Stimulated activated CD8-positive, alpha-beta memory T cell treated with anti-CD3 and anti-CD28 coated beads, Interleukin-12 subunit alpha, Interleukin-12 subunit beta, amount 100 ng/mL, for 24 hours (primary cell): ENCODE data around the gene FBXL7.

Experiments used
- DNase-seq: peaks from one replicate; pipeline ENCODE4 v3.0.0-alpha.2; 2020; ENCODE audit errors: extremely low read depth

Gene FBXL7

DNA sequence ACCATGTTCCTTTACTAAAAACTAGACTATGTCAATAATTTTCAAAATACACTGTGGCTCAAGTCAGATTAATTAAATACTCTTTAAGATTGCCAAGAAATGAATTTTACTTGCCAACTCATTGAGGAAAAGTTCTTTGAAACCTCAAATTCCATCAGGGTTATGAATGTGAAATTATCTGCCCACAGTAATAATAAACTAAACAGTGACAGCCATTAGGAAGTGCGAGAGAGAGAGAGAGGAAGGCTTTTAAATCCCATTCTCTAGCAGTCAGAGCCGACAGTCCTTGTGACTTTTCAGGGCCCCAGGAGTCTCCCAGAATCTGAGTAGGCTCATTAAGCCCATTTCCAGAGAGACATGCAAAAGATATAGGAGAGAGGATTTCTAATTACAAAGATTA lies 443.5 kb downstream of the FBXL7 start:
- DNase-seq, result no peak

DNA sequence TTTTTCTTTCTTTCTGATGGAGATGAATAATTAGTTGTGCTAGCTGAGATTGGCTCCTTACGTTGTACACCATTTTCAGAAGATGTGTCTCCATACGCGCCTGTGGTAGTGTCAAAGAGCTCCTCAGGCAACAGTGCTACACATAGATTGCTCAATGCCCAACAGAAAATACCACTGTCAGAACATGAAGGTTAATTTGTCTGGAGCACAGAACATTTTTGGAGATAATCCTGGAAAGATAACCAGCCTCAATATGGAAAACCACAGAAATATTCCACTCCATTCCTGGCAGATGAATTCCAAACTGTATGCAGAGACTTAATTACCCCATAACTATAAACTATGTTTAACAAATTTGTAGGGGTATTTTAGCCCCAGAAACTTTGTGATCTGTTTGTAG lies 446.0 kb downstream of the FBXL7 start:
- DNase-seq, result no peak

- DNase-seq, result no peak
These were observed 448.2 kb downstream of the FBXL7 start for GRCh38 chr5:15948190-15948589.

DNA sequence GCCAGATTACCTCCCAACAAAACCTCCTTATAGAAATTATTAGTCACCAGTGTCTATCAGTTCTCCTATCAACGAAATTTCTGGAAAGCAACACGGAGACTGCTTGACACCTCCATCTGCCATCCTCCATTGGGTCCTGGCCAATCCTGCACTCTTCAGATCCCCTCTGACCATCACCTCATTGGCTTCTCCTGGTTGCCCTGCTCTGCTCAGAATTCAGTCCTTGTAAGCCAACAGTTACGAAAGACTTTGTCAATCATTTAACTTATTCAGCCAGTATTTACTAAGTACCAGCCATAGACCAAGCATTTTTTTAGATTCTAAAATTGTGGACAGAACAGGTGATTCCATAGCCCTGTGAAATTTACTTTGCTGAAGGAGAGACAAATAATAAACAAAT lies 451.1 kb downstream of the FBXL7 start:
- no peak for DNase-seq

- no peak for DNase-seq
These were observed 451.6 kb downstream of the FBXL7 start for GRCh38 chr5:15951550-15951949.

DNA sequence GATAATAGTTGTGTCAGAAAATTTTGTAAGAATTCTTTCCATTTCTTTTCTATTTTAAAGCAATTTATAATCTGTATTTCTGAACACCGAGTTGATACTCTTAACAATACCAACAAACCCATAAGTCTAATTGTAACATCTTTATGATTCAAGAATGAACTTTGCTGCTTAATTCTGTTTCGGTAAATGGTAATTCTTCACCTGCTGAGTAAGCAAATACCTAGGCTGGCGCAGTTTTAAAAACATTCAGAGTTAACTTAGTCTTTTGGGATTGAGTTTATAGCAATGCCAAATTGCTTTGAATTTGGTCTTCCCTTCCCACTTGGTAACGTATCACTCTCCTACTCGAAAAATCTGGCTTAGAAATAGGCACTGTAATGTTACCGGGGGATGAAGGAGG lies 456.6 kb downstream of the FBXL7 start:
- DNase-seq, result no peak

DNA sequence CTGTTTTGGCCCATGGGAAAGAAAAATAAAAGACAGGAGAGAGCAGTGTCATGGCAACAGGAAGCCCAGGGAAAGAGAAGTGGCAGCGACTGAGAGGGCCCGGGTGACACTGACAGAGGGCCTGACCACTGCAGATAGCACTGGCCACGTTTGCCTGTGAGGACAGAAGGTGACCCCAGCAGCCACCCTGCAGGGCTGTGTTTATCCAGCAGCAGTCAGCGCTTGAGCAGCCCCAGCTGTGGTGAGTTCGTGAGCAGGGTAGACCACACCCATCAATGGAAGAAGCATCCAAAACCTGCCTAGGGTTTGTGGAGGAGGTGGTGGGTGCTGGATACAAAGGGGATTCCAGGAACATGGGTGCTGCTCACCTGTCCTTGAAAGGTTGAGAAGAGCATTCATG lies 457.1 kb downstream of the FBXL7 start:
- no peak for DNase-seq

DNA sequence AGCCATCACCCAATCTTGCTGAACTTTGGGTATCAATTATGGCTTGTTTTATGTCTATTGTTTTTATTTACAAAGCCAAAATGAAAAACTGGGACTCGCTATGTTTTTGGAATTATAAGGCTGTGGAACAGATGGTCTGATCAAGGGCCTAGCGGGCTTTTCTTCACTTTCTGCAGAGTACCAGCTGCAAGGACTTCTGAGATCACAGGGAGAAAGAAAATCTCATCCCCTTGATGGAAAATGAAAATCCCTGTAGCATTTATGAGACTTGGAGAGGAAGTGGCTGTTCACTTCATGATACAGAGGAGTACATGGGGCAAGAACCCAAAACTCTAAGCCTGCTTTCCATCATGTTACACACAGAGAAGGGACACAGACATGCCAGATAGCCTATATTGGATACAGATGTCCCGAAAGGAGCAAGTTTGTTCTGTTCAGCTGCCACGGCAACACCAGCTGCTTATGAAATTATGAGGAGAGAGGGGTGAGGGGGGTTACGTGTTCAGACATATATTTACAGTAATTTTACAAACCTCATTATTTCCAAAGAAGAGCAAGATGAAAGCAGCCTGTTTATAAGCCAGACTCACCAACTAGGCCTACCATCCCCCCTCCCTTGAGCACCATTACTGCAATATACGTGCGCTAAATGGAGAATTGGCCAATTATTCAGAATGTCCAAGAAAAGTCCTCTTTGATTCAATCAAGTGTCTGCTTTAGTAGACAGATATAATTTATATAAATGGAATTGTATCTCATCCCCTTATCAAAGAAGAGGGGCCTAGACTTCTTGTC lies 459.6 kb downstream of the FBXL7 start:
- DNase-seq, result no peak

- DNase-seq, result no peak
These were observed 466.2 kb downstream of the FBXL7 start for GRCh38 chr5:15966066-15966640.

DNA sequence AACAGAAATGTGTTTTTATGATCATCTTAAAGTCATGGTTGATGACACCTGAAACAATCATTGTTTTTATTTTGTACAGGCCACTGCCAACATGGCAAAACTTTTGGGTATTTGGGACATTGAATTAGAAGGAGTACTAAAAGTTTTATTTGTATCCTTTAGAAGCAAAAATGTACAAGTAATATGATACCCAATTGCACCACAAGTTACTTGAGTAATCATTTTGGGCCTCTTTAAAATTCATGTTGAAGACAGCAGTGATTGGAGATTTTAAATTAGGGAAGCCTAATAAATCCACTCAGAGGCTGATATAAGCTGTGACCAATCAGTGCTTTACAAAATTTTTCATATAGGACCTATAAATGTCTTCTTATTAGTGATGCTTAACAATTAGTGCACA lies 466.7 kb downstream of the FBXL7 start:
- no peak for DNase-seq

DNA sequence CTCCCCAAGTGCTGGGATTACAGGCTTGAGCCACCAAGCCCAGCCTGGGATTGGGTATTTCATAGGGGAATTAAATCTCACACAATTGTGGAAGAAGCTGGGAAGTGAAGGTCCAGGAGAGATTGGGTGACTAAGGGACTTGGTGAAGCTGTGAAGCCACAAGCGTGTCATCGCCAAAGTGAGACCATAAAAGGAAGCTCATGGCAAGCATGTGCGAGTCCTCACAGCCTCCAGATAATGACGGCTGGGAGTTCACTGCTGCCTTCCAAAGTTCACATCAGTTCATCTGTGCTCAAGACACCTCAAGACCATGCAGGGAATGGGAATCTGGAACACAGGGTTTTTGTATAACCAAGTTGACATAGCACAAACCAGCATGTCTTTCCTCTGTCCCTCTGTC lies 469.0 kb downstream of the FBXL7 start:
- DNase-seq, result no peak

- DNase-seq, result no peak
These were observed 477.9 kb downstream of the FBXL7 start for GRCh38 chr5:15977851-15978250.

GRCh38 chr5:15980835-15981234 lies 480.9 kb downstream of the FBXL7 start:
- no peak for DNase-seq

DNA sequence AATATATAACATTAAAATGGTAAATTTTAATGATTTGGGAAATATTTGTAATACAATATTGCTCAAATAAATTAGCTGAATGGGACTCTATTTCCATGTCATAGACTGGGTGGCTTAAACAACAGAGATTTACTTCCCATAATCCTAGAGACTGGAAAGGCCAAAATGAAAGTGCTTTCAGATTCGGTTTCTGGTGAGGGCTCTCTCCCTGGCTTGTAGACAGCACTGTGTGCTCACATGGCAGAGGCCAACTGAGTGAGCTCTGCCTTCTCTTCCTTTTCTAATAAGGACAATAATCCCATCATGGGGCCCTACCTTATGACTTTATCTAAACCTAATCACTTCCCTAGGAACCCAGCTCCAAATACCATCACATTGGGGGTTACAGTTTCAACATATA lies 483.4 kb downstream of the FBXL7 start:
- no peak for DNase-seq
